GM12873 (cell line): ENCODE data around the gene LOC128125822.

ENCODE experiments used
- TF ChIP-seq, protein P1 (sequence below): IDR thresholded peaks from 2 replicates; pipeline ENCODE4 v1.5.1; 2012; ENCODE audit warnings: low read depth, mild to moderate bottlenecking, moderate library complexity, low read length, control low read depth; ENCODE audit not compliant: insufficient read depth; ENCODE audit errors: missing control alignments

LOC128125822 gene

DNA sequence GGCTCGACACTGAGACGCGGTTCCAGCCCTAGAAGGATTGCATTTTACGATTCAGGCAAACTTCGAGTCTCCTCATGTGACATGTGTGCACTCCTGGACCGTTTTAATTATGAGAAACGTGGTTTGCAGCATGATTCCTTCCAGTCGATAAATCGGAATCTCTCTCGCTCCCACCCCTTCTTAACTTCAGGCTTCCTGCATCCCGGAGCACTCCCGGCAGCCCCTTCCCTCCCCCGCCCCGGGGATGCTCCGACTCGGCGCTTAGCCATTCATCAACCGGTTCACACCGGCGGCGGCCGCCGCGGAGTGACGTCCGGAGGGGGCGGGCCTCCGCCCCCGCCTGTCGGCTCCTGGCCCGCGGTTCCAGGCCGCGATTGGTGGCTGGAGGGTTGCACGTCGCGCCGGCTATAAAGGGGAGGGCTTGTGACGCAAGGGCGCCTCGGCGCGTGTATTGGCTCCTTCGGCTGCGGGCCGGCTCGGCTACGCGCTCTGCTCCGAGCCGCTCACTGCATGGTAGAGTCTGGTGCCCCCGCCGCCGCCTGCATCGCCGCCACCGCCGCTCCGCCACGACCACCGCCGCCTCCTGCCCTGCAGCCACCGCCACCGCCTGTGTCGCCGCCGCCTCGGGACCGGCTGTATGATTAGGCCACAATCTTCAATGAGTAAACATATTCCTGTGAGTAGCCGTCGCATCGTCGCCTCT lies at the start of gene LOC128125822, which contains the start of gene PTP4A1:
LOC128125822 (plus strand) TSS at position 437 of the 703 bp plus-strand sequence.
PTP4A1 (plus strand) TSS at position 437 of the 703 bp plus-strand sequence. CDS start 4,401 bp downstream, outside the sequence.
- TF ChIP-seq, protein P1, sequence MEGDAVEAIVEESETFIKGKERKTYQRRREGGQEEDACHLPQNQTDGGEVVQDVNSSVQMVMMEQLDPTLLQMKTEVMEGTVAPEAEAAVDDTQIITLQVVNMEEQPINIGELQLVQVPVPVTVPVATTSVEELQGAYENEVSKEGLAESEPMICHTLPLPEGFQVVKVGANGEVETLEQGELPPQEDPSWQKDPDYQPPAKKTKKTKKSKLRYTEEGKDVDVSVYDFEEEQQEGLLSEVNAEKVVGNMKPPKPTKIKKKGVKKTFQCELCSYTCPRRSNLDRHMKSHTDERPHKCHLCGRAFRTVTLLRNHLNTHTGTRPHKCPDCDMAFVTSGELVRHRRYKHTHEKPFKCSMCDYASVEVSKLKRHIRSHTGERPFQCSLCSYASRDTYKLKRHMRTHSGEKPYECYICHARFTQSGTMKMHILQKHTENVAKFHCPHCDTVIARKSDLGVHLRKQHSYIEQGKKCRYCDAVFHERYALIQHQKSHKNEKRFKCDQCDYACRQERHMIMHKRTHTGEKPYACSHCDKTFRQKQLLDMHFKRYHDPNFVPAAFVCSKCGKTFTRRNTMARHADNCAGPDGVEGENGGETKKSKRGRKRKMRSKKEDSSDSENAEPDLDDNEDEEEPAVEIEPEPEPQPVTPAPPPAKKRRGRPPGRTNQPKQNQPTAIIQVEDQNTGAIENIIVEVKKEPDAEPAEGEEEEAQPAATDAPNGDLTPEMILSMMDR = no peak

DNA sequence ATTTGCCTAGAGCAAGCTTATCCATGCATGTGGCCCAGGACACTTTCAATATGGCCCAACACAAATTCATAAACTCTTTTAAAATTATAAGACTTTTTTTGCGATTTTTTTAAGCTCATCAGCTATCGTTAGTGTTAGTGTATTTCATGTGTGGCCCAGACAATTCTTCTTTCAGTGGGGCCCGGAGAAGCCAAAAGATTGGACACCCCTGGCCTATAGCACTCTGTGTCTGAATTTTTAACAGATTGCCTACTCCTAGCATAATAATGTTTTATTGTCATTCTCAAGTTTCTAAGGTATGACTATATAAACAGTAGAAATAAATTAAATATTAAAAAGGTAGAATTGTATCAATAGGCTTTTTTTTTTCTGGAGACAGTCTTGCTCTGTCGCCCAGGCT lies 48.6 kb upstream of the LOC128125822 start:
- TF ChIP-seq, protein P1 = no peak

DNA sequence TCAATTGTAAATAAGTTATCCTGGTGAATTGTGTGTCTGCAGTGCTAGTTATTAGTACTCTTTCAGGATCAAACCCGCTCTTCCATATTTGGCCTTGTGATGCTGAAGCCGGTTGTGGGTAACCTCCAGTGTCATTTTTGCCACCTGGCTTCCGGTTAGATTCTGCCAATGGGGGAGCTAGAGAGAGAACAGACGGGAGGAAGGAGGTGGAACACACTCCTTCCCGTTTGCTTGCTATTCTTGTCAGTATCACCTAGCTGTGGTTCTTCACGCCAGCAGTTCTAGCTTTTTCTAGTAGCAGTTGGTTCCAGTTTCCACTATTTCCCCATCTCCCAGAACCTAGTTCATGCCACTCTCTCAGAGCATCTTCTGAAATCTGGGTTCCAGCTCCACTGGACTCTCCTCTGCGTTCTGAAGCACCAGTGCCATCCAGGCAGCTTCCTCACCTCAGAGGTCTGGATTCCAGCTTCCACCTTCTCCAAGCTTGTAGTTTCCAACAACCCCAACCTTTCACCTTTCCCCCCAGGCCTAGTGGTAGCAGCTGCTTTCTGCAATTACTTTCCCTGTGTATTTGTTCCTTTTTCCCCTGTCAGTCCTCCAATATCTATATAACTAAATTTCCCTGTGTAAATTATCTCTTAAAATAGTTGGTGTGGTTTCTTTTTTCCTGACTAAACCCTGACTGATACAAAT lies 46.9 kb upstream of the LOC128125822 start:
- TF ChIP-seq, protein P1 = no peak

- TF ChIP-seq, protein P1 = no peak
Observed at GRCh38 chr6:63526931-63527330, 45.3 kb upstream of the LOC128125822 start.

DNA sequence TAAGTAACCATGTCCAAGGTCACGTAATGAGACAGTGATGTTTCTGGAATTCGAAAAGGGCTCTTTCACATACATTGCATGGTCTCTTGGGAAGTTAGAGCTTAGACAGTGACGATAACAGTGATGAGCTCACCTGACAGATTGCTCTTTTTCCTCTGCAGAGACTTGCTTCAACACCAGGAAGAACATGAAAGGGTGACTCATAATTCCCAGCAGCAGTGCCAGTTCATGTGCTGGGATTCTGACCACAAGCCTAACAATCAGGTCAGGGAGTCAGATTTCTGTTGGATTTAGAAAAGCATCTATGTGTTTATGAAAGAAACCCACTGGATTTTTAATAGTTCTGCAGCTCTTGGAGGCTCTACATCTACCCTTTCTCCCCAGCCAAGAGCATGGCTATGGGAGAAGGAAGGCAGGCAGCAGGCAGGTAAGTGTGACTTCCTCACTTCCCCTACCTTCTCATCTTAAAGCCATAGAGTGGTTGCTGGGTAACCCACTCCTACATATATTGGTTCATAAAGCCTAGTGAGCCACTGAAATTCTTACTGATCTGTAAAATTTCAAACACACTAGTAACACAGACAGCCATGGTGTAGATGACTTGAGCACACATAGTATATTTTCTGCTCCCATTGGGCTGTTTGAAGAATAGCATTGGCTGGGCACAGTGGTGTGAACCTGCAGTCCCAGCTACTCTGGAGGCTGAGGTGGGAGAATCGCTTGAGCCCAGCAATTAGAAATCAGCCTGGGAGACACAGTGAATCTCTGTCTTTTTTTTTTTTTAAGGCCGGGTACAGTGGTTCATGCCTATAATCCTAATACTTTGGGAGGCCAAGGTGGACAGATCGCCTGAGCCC lies 44.4 kb upstream of the LOC128125822 start:
- TF ChIP-seq, protein P1 = no peak

DNA sequence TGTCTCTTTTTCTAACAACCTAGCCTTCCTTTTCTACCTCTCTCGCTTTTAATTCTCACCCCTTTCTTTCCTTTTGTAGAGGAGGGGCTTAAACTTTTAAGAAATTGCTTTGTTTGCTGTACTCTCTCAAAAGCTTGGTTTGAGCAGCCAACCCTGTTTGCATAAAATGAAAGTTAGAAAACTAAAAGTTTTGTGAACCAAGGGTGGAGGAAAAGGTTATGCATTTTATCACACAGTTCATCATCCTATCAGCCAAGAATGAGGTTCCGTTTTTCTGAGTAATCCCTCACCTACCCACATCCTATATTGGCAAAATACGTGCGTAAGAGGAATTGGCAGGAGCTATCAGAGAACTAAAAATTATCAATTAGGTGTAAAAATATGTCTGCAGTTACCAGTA lies 42.8 kb upstream of the LOC128125822 start:
- TF ChIP-seq, protein P1 = no peak
